HG03095 (cell line): ENCODE measurements around the gene PCDHGA8.
"Not testable (repeated sequence)": the region's sequence is repeated elsewhere in the genome, so short reads cannot be mapped to it uniquely, and the experiment has no call there.

Source experiments
- ATAC-seq: cut with Tn5 transposase; IDR thresholded peaks from one replicate; pipeline ENCODE4 v1.9.1; 2021; ENCODE audit warnings: moderate library complexity; ENCODE audit not compliant: unreplicated experiment

The PCDHGA8 gene

GRCh38 chr5:141392429-141393198 lies at the start of gene PCDHGA8:
PCDHGA8 (plus strand) TSS chr5:141392633; CDS start chr5:141392814, 181 bp downstream.
- no peak for ATAC-seq

GRCh38 chr5:141342773-141343172 lies 49.7 kb upstream of the PCDHGA8 start:
- ATAC-seq = no peak

DNA sequence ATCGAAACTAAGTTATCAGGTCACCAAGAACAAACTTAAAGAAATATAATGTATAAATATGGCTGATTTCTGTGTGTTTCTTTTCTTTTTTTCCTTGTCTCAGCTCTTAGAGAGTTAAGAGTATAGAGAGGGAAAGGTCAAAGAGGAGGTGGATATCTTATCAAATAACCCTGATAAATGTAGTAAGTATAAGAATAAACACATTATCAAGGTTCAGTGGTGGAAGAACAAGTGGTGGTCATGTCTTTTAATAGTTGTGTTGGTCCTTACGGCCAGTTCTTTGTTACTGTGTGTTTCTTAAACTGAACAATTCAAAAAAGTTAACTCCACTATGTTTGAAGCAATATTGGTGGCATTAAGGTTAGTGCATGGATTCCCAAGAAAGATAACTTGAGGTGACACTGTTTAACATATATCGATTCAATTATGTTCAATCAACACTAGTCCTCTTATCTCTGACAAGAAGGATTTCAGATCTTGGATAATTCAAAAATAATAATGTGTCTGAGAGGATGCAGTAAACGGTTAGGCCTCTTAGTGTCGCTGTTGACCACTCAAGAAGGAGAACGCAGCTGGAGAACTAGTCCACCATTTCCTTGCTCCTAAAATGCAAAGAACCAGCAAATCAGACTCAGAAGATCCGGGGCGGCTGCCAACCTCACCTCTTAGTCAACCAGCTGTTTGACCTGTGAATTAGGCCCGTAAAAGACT lies 49.0 kb upstream of the PCDHGA8 start, which contains the start of gene PCDHGA3:
Gene PCDHGA3 (plus strand): TSS at position 588 of the 711 bp plus-strand sequence. CDS start 205 bp downstream, outside the sequence.
- no peak for ATAC-seq

GRCh38 chr5:141343953-141344463 lies 48.4 kb upstream of the PCDHGA8 start:
- ATAC-seq = no peak

GRCh38 chr5:141345327-141345726 lies 47.1 kb upstream of the PCDHGA8 start:
- ATAC-seq = no peak

DNA sequence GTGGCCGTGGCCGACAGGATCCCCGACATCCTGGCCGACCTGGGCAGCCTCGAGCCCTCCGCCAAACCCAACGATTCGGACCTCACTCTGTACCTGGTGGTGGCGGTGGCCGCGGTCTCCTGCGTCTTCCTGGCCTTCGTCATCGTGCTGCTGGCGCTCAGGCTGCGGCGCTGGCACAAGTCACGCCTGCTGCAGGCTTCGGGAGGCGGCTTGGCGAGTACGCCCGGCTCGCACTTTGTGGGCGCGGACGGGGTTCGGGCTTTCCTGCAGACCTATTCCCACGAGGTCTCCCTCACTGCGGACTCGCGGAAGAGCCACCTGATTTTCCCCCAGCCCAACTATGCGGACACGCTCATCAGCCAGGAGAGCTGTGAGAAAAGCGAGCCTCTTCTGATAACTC lies 46.4 kb upstream of the PCDHGA8 start:
- not testable (repeated sequence) for ATAC-seq

DNA sequence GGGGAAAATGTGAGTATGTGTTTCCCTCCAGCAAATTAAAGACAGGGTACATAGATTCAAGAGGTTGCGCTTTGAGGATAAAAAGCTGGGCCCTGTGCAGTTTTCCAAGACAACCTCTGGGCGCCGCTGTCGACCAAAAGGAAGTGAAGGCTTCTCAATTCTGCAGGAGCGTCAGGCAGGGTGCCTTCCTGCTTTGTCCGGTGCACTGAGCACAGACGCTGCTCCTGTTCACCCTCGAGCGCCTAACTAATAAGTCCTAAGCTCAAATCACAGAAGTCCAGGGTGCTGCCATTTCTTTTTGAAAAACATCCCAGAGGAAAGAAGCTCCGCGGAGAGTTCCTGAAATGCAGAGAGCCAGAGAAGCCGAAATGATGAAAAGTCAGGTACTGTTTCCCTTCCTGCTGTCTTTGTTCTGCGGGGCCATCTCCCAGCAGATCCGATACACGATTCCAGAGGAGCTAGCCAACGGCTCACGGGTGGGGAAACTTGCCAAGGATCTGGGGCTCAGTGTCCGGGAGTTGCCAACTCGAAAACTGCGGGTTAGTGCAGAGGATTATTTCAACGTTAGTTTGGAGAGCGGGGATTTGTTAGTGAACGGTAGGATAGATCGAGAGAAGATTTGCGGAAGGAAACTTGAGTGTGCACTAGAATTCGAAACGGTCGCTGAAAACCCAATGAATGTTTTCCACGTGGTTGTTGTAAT lies 42.4 kb upstream of the PCDHGA8 start, which contains the start of gene PCDHGB1:
Gene PCDHGB1 (plus strand): TSS at position 183 of the 703 bp plus-strand sequence. CDS start 162 bp downstream, at position 345.
- ATAC-seq = peak; percentile 89

DNA sequence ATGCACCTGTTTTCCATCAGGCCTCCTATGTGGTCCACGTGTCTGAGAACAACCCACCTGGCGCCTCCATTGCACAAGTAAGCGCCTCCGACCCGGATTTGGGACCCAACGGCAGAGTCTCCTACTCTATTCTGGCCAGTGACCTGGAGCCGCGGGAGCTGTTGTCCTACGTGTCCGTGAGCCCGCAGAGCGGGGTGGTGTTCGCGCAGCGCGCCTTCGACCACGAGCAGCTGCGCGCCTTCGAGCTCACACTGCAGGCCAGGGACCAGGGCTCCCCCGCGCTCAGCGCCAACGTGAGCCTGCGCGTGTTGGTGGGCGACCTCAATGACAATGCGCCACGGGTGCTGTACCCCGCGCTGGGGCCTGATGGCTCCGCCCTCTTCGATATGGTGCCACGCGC lies 40.8 kb upstream of the PCDHGA8 start:
- ATAC-seq = no peak

DNA sequence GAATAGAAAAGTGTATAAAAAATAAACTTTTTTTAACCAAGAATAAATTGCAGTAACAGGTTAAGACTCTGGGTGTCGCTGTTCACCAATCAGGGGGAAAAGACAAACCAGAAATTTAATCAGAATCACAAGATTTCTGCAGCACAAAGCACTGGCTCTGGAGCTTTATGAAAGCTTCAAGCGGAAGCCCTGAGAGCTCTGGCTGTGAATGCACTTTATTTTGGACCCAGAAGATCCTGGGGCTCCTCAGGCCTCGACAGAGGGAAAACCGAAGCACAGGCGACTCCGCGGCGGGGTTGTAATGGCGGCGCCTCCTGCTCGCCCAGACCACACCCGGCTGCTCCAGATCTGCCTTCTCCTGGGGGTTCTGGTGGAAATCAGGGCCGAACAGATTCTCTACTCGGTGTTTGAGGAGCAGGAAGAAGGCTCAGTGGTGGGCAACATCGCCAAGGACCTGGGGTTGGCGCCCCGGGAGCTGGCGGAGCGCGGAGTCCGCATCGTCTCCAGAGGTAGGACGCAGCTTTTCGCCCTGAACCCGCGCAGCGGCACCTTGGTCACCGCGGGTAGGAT lies 37.4 kb upstream of the PCDHGA8 start, which contains the start of gene PCDHGA4:
Gene PCDHGA4 (plus strand): TSS at position 122 of the 570 bp plus-strand sequence. CDS start 87 bp downstream, at position 209.
- ATAC-seq = no peak

DNA sequence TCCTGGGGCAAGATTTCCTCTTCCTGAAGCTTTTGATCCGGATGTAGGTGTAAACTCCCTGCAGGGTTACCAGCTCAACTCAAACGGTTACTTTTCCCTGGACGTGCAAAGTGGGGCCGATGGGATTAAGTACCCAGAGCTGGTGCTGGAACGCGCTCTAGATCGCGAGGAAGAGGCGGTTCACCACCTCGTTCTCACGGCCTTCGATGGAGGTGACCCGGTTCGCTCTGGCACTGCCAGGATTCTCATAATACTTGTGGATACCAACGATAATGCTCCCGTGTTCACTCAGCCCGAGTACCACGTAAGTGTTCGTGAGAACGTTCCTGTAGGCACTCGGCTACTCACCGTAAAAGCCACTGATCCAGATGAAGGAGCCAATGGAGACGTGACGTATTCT lies 36.8 kb upstream of the PCDHGA8 start:
- no peak for ATAC-seq

GRCh38 chr5:141356133-141356532 lies 36.3 kb upstream of the PCDHGA8 start:
- no peak for ATAC-seq

- ATAC-seq = no peak
These were observed 35.5 kb upstream of the PCDHGA8 start for GRCh38 chr5:141356950-141357349.

GRCh38 chr5:141359790-141360426 lies 32.5 kb upstream of the PCDHGA8 start, which contains the start of gene PCDHGB2:
PCDHGB2 (plus strand) TSS chr5:141359994; CDS start chr5:141360136, 142 bp downstream.
- no peak for ATAC-seq

- ATAC-seq = no peak
These were observed 31.7 kb upstream of the PCDHGA8 start for GRCh38 chr5:141360685-141361084.

DNA sequence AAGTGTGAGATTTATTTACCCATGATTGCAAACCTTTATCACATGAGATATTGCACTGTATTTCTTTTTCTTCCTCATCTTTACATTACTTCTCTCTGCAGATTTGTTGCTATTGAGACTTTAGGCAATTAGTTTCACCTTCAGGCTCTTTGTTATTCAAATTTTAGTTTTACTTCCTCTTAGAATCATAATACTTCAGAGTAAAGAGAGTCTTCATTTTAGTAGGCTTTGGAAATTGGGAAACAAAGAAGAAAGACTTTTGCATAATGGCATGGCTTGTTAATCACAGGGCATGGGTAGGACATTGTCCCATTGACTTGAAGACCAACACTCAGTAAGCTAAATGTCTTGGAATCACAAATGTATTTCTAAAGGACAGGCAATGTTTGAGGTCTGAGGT lies 29.7 kb upstream of the PCDHGA8 start:
- ATAC-seq = no peak

DNA sequence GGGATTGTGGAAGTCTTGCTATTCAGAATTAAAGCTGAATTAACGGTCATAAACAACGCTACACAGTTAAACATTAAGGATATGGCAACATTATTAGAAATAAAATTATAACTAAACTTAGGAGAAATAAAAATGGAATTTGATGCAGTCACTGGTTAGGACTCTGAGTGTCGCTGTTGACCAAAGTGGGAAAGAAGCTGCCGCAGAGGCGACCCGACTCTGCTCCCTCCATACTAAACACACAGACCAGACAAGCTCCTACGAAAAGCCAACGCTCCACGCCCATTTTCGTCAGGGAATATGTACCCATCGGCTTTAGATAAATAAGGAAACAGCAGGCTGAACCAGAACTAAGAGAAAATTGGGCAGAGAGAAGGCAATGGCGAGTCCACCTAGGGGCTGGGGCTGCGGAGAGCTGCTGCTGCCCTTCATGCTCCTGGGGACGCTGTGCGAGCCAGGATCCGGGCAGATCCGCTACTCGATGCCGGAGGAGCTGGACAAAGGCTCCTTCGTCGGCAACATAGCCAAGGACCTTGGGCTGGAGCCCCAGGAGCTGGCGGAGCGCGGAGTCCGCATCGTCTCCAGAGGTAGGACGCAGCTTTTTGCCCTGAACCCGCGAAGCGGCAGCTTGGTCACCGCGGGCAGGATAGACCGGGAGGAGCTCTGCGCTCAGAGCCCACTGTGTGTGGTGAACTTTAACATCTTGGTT lies 28.3 kb upstream of the PCDHGA8 start, which contains the start of gene PCDHGA5:
Gene PCDHGA5 (plus strand): TSS at position 211 of the 709 bp plus-strand sequence. CDS start 169 bp downstream, at position 380.
- no peak for ATAC-seq

GRCh38 chr5:141366016-141366896 lies 26.2 kb upstream of the PCDHGA8 start:
- ATAC-seq = no peak
